K562 (cell line): ENCODE measurements around the gene NUTM1.

Experiments used
- ADNP ChIP-seq: fragments of 200-800 bp; sonication (Bioruptor generic); IDR thresholded peaks from 2 replicates; pipeline ENCODE4 v1.6.1; 2016; ENCODE audit warnings: missing genetic modification characterization, missing compliant biosample characterization
- BHLHE40 ChIP-seq: IDR thresholded peaks from 2 replicates; pipeline ENCODE4 v1.6.1; 2011; ENCODE audit warnings: low read length, improper control_type of control experiment
- CHD2 ChIP-seq: IDR thresholded peaks from 2 replicates; pipeline ENCODE4 v1.6.1; 2011; ENCODE audit warnings: low read depth, low read length
- CTCF ChIP-seq, 3 experiments: IDR thresholded peaks in 2 of 3; conservative IDR thresholded peaks in 1 of 3; 2 replicates each; pipeline ENCODE4 v1.5.1; 2011 to 2012; ENCODE audit warnings: low read length in 3 of 3, mild to moderate bottlenecking in 3 of 3, control low read depth in 2 of 3, improper control_type of control experiment in 1 of 3, inconsistent platforms in 1 of 3, low read depth in 1 of 3, mixed read lengths in 1 of 3, moderate library complexity in 1 of 3; ENCODE audit not compliant: insufficient read depth in 2 of 3
- EP300 ChIP-seq: IDR thresholded peaks from 2 replicates; pipeline ENCODE4 v1.6.1; 2012; ENCODE audit warnings: low read length, improper control_type of control experiment
- EZH2 ChIP-seq: IDR thresholded peaks from 2 replicates; pipeline ENCODE4 v1.6.1; 2012; ENCODE audit warnings: low read depth, mild to moderate bottlenecking, inconsistent platforms, low read length, borderline replicate concordance
- NFIC ChIP-seq: fragments of 450-650 bp; IDR thresholded peaks from 2 replicates; pipeline ENCODE4 v1.6.1; 2017; ENCODE audit warnings: mild to moderate bottlenecking, inconsistent platforms
- POLR2A ChIP-seq: fragments of 450-650 bp; conservative IDR thresholded peaks from 2 replicates; pipeline ENCODE4 v1.6.1; 2016
- RAD21 ChIP-seq, 2 experiments: fragments of 250-450 bp in 1 of 2; fragments of 450-650 bp in 1 of 2; sonication (Bioruptor Pico) in 1 of 2; formaldehyde crosslinking in 1 of 2; IDR thresholded peaks in 1 of 2; conservative IDR thresholded peaks in 1 of 2; 2 replicates each; pipeline versions ENCODE4 v1.4.0 to v1.8.0; 2020 to 2022; ENCODE audit warnings: mild to moderate bottlenecking in 2 of 2, moderate library complexity in 1 of 2
- RERE ChIP-seq: sonication (generic); formaldehyde crosslinking; IDR thresholded peaks from 2 replicates; pipeline ENCODE4 v1.8.0; 2023; ENCODE audit warnings: missing genetic modification reagents, mild to moderate bottlenecking, borderline replicate concordance
- TAF1 ChIP-seq: IDR thresholded peaks from 2 replicates; pipeline ENCODE4 v1.6.1; 2011; ENCODE audit warnings: mild to moderate bottlenecking, low read length, moderate library complexity; ENCODE audit not compliant: insufficient read depth, control insufficient read depth, severe bottlenecking; ENCODE audit errors: extremely low read depth
- ZHX1 ChIP-seq: fragments of 150-350 bp; conservative IDR thresholded peaks from 2 replicates; pipeline ENCODE4 v1.6.1; 2014; ENCODE audit warnings: low read length
- ZNF143 ChIP-seq: sonication (generic); formaldehyde crosslinking; IDR thresholded peaks from 2 replicates; pipeline ENCODE4 v1.9.0; 2022; ENCODE audit warnings: mild to moderate bottlenecking, missing genetic modification reagents

GRCh38 chr15:34334672-34335071 is 8.4 kb upstream of the NUTM1 start:
- TF ChIP-seq EZH2: no peak
- TF ChIP-seq CHD2: no peak
- no peak for TF ChIP-seq TAF1
- TF ChIP-seq NFIC: no peak
- TF ChIP-seq RERE: no peak
- TF ChIP-seq CTCF (IDR thresholded peaks at IDR 0.05 in 2 of 3, conservative IDR thresholded peaks at IDR 0.05 in 1 of 3; ENCODE audit: insufficient read depth in 2 of 3, low read depth in 1 of 3, low read length in 3 of 3): no peak
- TF ChIP-seq ZHX1: no peak
- no peak for TF ChIP-seq POLR2A
- TF ChIP-seq RAD21 (CRISPR knock-in tag; conservative IDR thresholded peaks at IDR 0.05 in 1 of 2, IDR thresholded peaks at IDR 0.05 in 1 of 2): no peak
- no peak for TF ChIP-seq EP300
- TF ChIP-seq BHLHE40: no peak
- TF ChIP-seq ADNP (tag): no peak
- no peak for TF ChIP-seq ZNF143 (CRISPR knock-in tag)
